Body of pancreas (tissue), 4 donors: Measurements from ENCODE around the gene UBE2R2.

ENCODE experiments used
- CTCF ChIP-seq, 7 experiments: fragments of 450-650 bp in 4 of 7; fragments of 200-600 bp in 3 of 7; sonication (generic) in 3 of 7; IDR thresholded peaks; one replicate each; pipeline ENCODE4 v1.5.1; 2016 to 2019; ENCODE audit warnings: antibody characterized with exemption in 7 of 7
- POLR2A ChIP-seq, 3 donors: fragments of 450-650 bp; IDR thresholded peaks; one replicate each; pipeline ENCODE4 v1.6.1; 2016; ENCODE audit warnings: antibody characterized with exemption in 3 of 3, mild to moderate bottlenecking in 2 of 3

GRCh38 chr9:33868440-33868973 lies 51.5 kb downstream of the UBE2R2 start:
- TF ChIP-seq CTCF (IDR thresholded peaks at IDR 0.05) (no peak), POLR2A (IDR thresholded peaks at IDR 0.05) (no peak)
